OCI-LY7 (cell line): ENCODE measurements around the gene SNAP47.

Experiments
- CTCF ChIP-seq: fragments of 200-600 bp; sonication (generic); conservative IDR thresholded peaks from 2 replicates; pipeline ENCODE4 v1.5.1; 2014; ENCODE audit warnings: mild to moderate bottlenecking, antibody characterized with exemption, low read length, moderate library complexity, mixed read lengths
- EZH2phosphoT487 ChIP-seq: fragments of 200-600 bp; sonication (generic); IDR thresholded peaks from 2 replicates; pipeline ENCODE4 v1.6.1; 2018; ENCODE audit warnings: low read depth, borderline replicate concordance, mild to moderate bottlenecking, mixed run types, antibody characterized with exemption, low read length, moderate library complexity, mixed read lengths

- TF ChIP-seq CTCF (peak; percentile 87), EZH2phosphoT487 (no peak)
Measured at GRCh38 chr1:227762231-227762911, 27.1 kb downstream of the SNAP47 start.
